Mononuclear cell (primary cell): ENCODE data around the gene RNF144A. TPM values are rescaled to one million over a fixed set of nuclear protein-coding genes. Genes with fewer than 3 reads are reported as not detected.

ENCODE experiments used
- H3K27me3 ChIP-seq: 2 replicates; pipeline ENCODE4 v1.6.0; 2011; ENCODE audit warnings: low read length, control low read depth; ENCODE audit not compliant: insufficient read depth
- H3K4me1 ChIP-seq: 2 replicates; pipeline ENCODE4 v1.5.1; 2011; ENCODE audit warnings: mild to moderate bottlenecking, low read length, control low read depth; ENCODE audit not compliant: insufficient read depth
- H3K4me3 ChIP-seq: 2 replicates; pipeline ENCODE4 v1.5.1; 2011; ENCODE audit warnings: mild to moderate bottlenecking, low read length, moderate library complexity
- H3K9me3 ChIP-seq: 2 replicates; pipeline ENCODE4 v1.5.1; 2011; ENCODE audit warnings: low read depth, mild to moderate bottlenecking, control low read depth, low read length
- total RNA-seq: library from RNA; depleted of rRNA; stranded (reverse); fragments of >200 nt; gene quantifications from one replicate; pipeline ENCODE4 v1.2.3, GENCODE V29; 2012

The RNF144A gene
- total RNA-seq, 1 donor: 22.8 TPM

GRCh38 chr2:7030810-7031209 lies 113.6 kb downstream of the RNF144A start:
- H3K4me3 ChIP-seq: no peak overlapping the region
- no peaks in the 10 kb centered on the region for H3K9me3 ChIP-seq
- H3K4me1 ChIP-seq: peaks cover 10% of the 10 kb centered on the region
- no peaks in the 10 kb centered on the region for H3K27me3 ChIP-seq

- H3K27me3 ChIP-seq: no peaks in the 10 kb centered on the region
- H3K9me3 ChIP-seq: no peaks in the 10 kb centered on the region
- peaks cover 10% of the 10 kb centered on the region for H3K4me1 ChIP-seq
- no peak overlapping the region for H3K4me3 ChIP-seq
These were observed 114.5 kb downstream of the RNF144A start for GRCh38 chr2:7031547-7032245.

GRCh38 chr2:7032371-7032770 lies 115.2 kb downstream of the RNF144A start:
- no peak overlapping the region for H3K4me3 ChIP-seq
- peaks cover 10% of the 10 kb centered on the region for H3K4me1 ChIP-seq
- no peaks in the 10 kb centered on the region for H3K27me3 ChIP-seq
- no peaks in the 10 kb centered on the region for H3K9me3 ChIP-seq

GRCh38 chr2:7033136-7033960 lies 116.1 kb downstream of the RNF144A start:
- H3K27me3 ChIP-seq: no peaks in the 10 kb centered on the region
- no peak overlapping the region for H3K4me3 ChIP-seq
- H3K9me3 ChIP-seq: no peaks in the 10 kb centered on the region
- peaks cover 10% of the 10 kb centered on the region for H3K4me1 ChIP-seq

- peaks cover 3% of the 10 kb centered on the region for H3K4me1 ChIP-seq
- no peak overlapping the region for H3K4me3 ChIP-seq
- no peaks in the 10 kb centered on the region for H3K9me3 ChIP-seq
- no peaks in the 10 kb centered on the region for H3K27me3 ChIP-seq
These were observed 117.1 kb downstream of the RNF144A start for GRCh38 chr2:7034303-7034702.

- Histone ChIP-seq H3K4me3 (no peak overlapping the region), H3K9me3 (no peaks in the 10 kb centered on the region), H3K4me1 (peaks cover 3% of the 10 kb centered on the region), H3K27me3 (no peaks in the 10 kb centered on the region)
These were observed 118.7 kb downstream of the RNF144A start for GRCh38 chr2:7035884-7036283.

GRCh38 chr2:7037340-7038333 lies 120.4 kb downstream of the RNF144A start:
- Histone ChIP-seq H3K4me1 (no peaks in the 10 kb centered on the region), H3K27me3 (no peaks in the 10 kb centered on the region), H3K4me3 (no peak overlapping the region), H3K9me3 (no peaks in the 10 kb centered on the region)

- Histone ChIP-seq H3K4me3 (no peak overlapping the region), H3K4me1 (no peaks in the 10 kb centered on the region), H3K27me3 (no peaks in the 10 kb centered on the region), H3K9me3 (no peaks in the 10 kb centered on the region)
These were observed 123.3 kb downstream of the RNF144A start for GRCh38 chr2:7040547-7040946.

GRCh38 chr2:7041421-7041820 lies 124.2 kb downstream of the RNF144A start:
- Histone ChIP-seq H3K27me3 (no peaks in the 10 kb centered on the region), H3K9me3 (no peaks in the 10 kb centered on the region), H3K4me1 (no peaks in the 10 kb centered on the region), H3K4me3 (no peak overlapping the region)

GRCh38 chr2:7043690-7044089 lies 126.5 kb downstream of the RNF144A start:
- H3K27me3 ChIP-seq: no peaks in the 10 kb centered on the region
- no peaks in the 10 kb centered on the region for H3K9me3 ChIP-seq
- H3K4me1 ChIP-seq: no peaks in the 10 kb centered on the region
- no peak overlapping the region for H3K4me3 ChIP-seq

GRCh38 chr2:7044253-7045250 lies 127.3 kb downstream of the RNF144A start:
- H3K9me3 ChIP-seq: no peaks in the 10 kb centered on the region
- no peaks in the 10 kb centered on the region for H3K4me1 ChIP-seq
- H3K4me3 ChIP-seq: no peak overlapping the region
- no peaks in the 10 kb centered on the region for H3K27me3 ChIP-seq

- H3K27me3 ChIP-seq: no peaks in the 10 kb centered on the region
- no peak overlapping the region for H3K4me3 ChIP-seq
- H3K9me3 ChIP-seq: no peaks in the 10 kb centered on the region
- no peaks in the 10 kb centered on the region for H3K4me1 ChIP-seq
These were observed 128.7 kb downstream of the RNF144A start for GRCh38 chr2:7045601-7046590.

- H3K4me3 ChIP-seq: no peak overlapping the region
These were observed 130.4 kb downstream of the RNF144A start for GRCh38 chr2:7047661-7048060.

More at GRCh38 chr2:7047661-7048060, 130.4 kb downstream of the RNF144A start:
- peaks cover 8% of the 10 kb centered on the region for H3K4me1 ChIP-seq
- no peaks in the 10 kb centered on the region for H3K27me3 ChIP-seq
- no peaks in the 10 kb centered on the region for H3K9me3 ChIP-seq
